Measurements from ENCODE around the gene AP5S1. TPM values are rescaled to one million over a fixed set of nuclear protein-coding genes. Genes with fewer than 3 reads are reported as not detected.
"Not testable (repeated sequence)": the region's sequence is repeated elsewhere in the genome, so short reads cannot be mapped to it uniquely, and the experiment has no call there.

AP5S1 gene
- total RNA-seq, 1 experiment from 2014 or later: 40.2 TPM

- DNase-seq (ENCODE audit: low spot score): not testable (repeated sequence)
Measured at GRCh38 chr20:3789201-3789600, 31.1 kb upstream of the AP5S1 start.

- DNase-seq (ENCODE audit: low spot score): not testable (repeated sequence)
Measured at GRCh38 chr20:3794168-3794567, 26.2 kb upstream of the AP5S1 start.

GRCh38 chr20:3794701-3795420 is 25.5 kb upstream of the AP5S1 start:
- no peak for DNase-seq (ENCODE audit: low spot score)

GRCh38 chr20:3795511-3796468 is 24.6 kb upstream of the AP5S1 start, which contains the start of gene CDC25B:
Gene CDC25B (plus strand): TSS chr20:3796310. CDS start chr20:3796532, 222 bp downstream.
- DNase-seq (ENCODE audit: low spot score): peak; percentile 93

- DNase-seq (ENCODE audit: low spot score): peak; percentile 41
Measured at GRCh38 chr20:3796477-3797225, 23.7 kb upstream of the AP5S1 start.

- DNase-seq (ENCODE audit: low spot score): no peak
Measured at GRCh38 chr20:3797226-3797545, 23.2 kb upstream of the AP5S1 start.

GRCh38 chr20:3797592-3798372 is 22.6 kb upstream of the AP5S1 start:
- no peak for DNase-seq (ENCODE audit: low spot score)

- no peak for DNase-seq (ENCODE audit: low spot score)
Measured at GRCh38 chr20:3798373-3798768, 22.0 kb upstream of the AP5S1 start.

- DNase-seq (ENCODE audit: low spot score): no peak
Measured at GRCh38 chr20:3798908-3799248, 21.5 kb upstream of the AP5S1 start.

GRCh38 chr20:3800256-3800877 is 20.0 kb upstream of the AP5S1 start:
- DNase-seq (ENCODE audit: low spot score): no peak

- no peak for DNase-seq (ENCODE audit: low spot score)
Measured at GRCh38 chr20:3800878-3801260, 19.5 kb upstream of the AP5S1 start.

- no peak for DNase-seq (ENCODE audit: low spot score)
Measured at GRCh38 chr20:3801299-3801698, 19.0 kb upstream of the AP5S1 start.

GRCh38 chr20:3801846-3802245 is 18.5 kb upstream of the AP5S1 start:
- DNase-seq (ENCODE audit: low spot score): no peak

- no peak for DNase-seq (ENCODE audit: low spot score)
Measured at GRCh38 chr20:3802524-3803239, 17.7 kb upstream of the AP5S1 start.

GRCh38 chr20:3803289-3803688 is 17.1 kb upstream of the AP5S1 start:
- no peak for DNase-seq (ENCODE audit: low spot score)

- no peak for DNase-seq (ENCODE audit: low spot score)
Measured at GRCh38 chr20:3803854-3804253, 16.5 kb upstream of the AP5S1 start.

GRCh38 chr20:3804254-3804751 is 16.0 kb upstream of the AP5S1 start:
- DNase-seq (ENCODE audit: low spot score): no peak

GRCh38 chr20:3804781-3805180 is 15.6 kb upstream of the AP5S1 start:
- DNase-seq (ENCODE audit: low spot score): no peak

- no peak for DNase-seq (ENCODE audit: low spot score)
Measured at GRCh38 chr20:3808544-3808943, 11.8 kb upstream of the AP5S1 start.

Data from HT-29 (cell line).